Mucosa of descending colon (tissue), 3 donors: ENCODE measurements around the gene PRDM16. TPM values are rescaled to one million over a fixed set of nuclear protein-coding genes. Genes with fewer than 3 reads are reported as not detected.
"Not testable (repeated sequence)": the region's sequence is repeated elsewhere in the genome, so short reads cannot be mapped to it uniquely, and the experiment has no call there.

ENCODE experiments used
- ATAC-seq: fragments of 200-7000 bp; cut with Tn5 transposase; one replicate; pipeline ENCODE4 v1.9.1; 2020; ENCODE audit warnings: mild to moderate bottlenecking, moderate library complexity
- DNase-seq, 3 donors: peaks; one replicate each; pipeline ENCODE4 v3.0.0-alpha.2; 2020
- H3K36me3 ChIP-seq: fragments of 200-600 bp; one replicate; pipeline ENCODE4 v1.8.0; 2021; ENCODE audit warnings: low read depth, mild to moderate bottlenecking
- H3K4me1 ChIP-seq: fragments of 200-600 bp; one replicate; pipeline ENCODE4 v1.8.0; 2021; ENCODE audit warnings: low read depth, mild to moderate bottlenecking
- H3K4me3 ChIP-seq: fragments of 200-600 bp; one replicate; pipeline ENCODE4 v1.8.0; 2021; ENCODE audit warnings: mild to moderate bottlenecking
- H3K9me3 ChIP-seq: fragments of 200-600 bp; one replicate; pipeline ENCODE4 v1.8.0; 2021; ENCODE audit warnings: mild to moderate bottlenecking
- CTCF ChIP-seq: fragments of 200-600 bp; IDR thresholded peaks from one replicate; pipeline ENCODE4 v1.8.0; 2022; ENCODE audit warnings: antibody characterized with exemption, mild to moderate bottlenecking
- intact Hi-C, 2 donors: fragments of 100-400 bp; cut with DNase I in 1 of 2; cut with micrococcal nuclease in 1 of 2; formaldehyde crosslinking; loops; one replicate each; pipeline versions ENCODE4 v1.11.0 to v1.11.1; 2022; cut with DNase I, micrococcal nuclease
- total RNA-seq, 3 donors: library from RNA; stranded (reverse); fragmentation: NEBNext Ultra II Directional in 2 of 3; extraction: Animal tissue kit (Norgen Biotek cat#: 25700) in 2 of 3; gene quantifications; one replicate each; pipeline versions ENCODE4 v1.2.1 to v1.2.4, GENCODE V29; 2021 to 2023
- donor health status: DM: no; HTN: no; CAD: no; lungs with moderate emphysema.
- donor health status: DM: no; HTN: no; CAD: no.
- donor health status: DM: no; HTN: yes; CAD: no.

PRDM16 gene
- total RNA-seq, 3 donors from 2014 or later = 1.6 to 2.5 (median 2.4) TPM

GRCh38 chr1:3084726-3085125 is 15.7 kb downstream of the PRDM16 start:
- DNase-seq (no peak), ATAC-seq (no peak)
- Histone ChIP-seq H3K9me3 (no peaks in the 10 kb centered on the region), H3K4me1 (no peaks in the 10 kb centered on the region), H3K4me3 (no peak overlapping the region), H3K36me3 (no peaks in the 10 kb centered on the region)
- TF ChIP-seq CTCF = no peak
- intact Hi-C loops = no loop called here

GRCh38 chr1:3085721-3086120 is 16.7 kb downstream of the PRDM16 start:
- intact Hi-C loops = no loop called here
- Histone ChIP-seq H3K9me3 (no peaks in the 10 kb centered on the region), H3K36me3 (no peaks in the 10 kb centered on the region), H3K4me1 (no peaks in the 10 kb centered on the region), H3K4me3 (no peak overlapping the region)
- DNase-seq = no peak
- no peak for TF ChIP-seq CTCF
- no peak for ATAC-seq

GRCh38 chr1:3086272-3086974 is 17.4 kb downstream of the PRDM16 start:
- no peaks in the 10 kb centered on the region for H3K9me3 ChIP-seq
- no peak for DNase-seq
- intact Hi-C loops = no loop called here
- H3K4me3 ChIP-seq = no peak overlapping the region
- TF ChIP-seq CTCF = no peak
- H3K4me1 ChIP-seq = no peaks in the 10 kb centered on the region
- no peak for ATAC-seq
- no peaks in the 10 kb centered on the region for H3K36me3 ChIP-seq

GRCh38 chr1:3087049-3087448 is 18.0 kb downstream of the PRDM16 start:
- intact Hi-C loops = no loop called here
- H3K9me3 ChIP-seq = no peaks in the 10 kb centered on the region
- DNase-seq = no peak
- no peaks in the 10 kb centered on the region for H3K4me1 ChIP-seq
- no peak for ATAC-seq
- no peak overlapping the region for H3K4me3 ChIP-seq
- TF ChIP-seq CTCF = no peak
- H3K36me3 ChIP-seq = no peaks in the 10 kb centered on the region

- H3K9me3 ChIP-seq, H3K4me3 ChIP-seq, intact Hi-C loops, DNase-seq, H3K4me1 ChIP-seq, H3K36me3 ChIP-seq, ATAC-seq: not testable (repeated sequence)
Measured at GRCh38 chr1:3087946-3088668, 19.1 kb downstream of the PRDM16 start.

- Histone ChIP-seq H3K36me3 (no peaks in the 10 kb centered on the region), H3K4me3 (no peak overlapping the region), H3K9me3 (no peaks in the 10 kb centered on the region), H3K4me1 (no peaks in the 10 kb centered on the region)
- no peak for TF ChIP-seq CTCF
- no peak for ATAC-seq
- intact Hi-C loops = no loop called here
- DNase-seq = no peak
Measured at GRCh38 chr1:3089490-3089889, 20.5 kb downstream of the PRDM16 start.
